AG08396 (cell line): Measurements from ENCODE around the gene HEXD.
A peak's percentile ranks its signal among the peaks of the same experiment; 100 is the strongest.
"Not testable (repeated sequence)": the region's sequence is repeated elsewhere in the genome, so short reads cannot be mapped to it uniquely, and the experiment has no call there.

Source experiments
- DNase-seq: peaks from one replicate; pipeline ENCODE4 v3.0.0; 2012; ENCODE audit warnings: low spot score, mixed read lengths

Gene HEXD

DNA sequence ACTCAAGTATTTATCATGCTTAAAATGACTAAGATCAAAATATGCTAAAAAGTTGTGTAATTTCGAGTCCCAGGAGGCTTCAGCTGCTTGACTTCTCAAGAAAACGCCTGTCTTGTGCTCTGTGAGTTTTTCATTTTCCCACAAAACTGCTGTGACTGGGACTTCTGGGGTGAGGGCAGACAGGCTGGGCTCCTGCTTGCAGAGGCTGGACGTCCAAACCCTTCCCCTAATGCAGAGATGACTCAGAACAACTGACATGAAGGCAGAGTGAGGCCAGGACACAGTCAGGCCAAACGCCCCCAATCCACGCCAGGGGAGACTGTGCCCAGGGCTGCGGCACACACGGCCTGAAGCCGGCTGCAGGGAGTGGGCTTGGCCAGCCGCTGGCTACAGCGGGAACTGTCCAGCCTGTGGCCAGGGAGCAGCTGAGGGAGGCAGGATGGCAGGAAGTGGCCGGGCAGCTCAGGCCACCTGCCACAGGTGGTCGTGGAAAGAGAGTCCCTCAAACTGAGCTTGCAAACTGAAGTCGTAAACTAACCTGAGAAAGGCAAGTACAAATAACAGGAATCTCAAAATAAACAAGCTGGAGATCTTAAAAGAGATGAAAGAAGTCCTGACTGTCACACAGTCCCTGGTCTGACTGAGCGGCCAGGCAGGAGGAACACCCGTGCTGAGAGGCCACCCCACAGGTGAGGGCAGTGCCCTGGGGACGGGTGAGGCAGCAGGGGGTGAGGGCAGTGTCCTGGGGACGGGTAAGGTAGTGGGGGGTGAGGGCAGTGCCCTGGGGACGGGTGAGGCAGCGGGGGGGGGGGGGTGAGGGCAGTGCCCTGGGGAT is 21.3 kb upstream of the HEXD start:
- peak; percentile 85 for DNase-seq

DNA sequence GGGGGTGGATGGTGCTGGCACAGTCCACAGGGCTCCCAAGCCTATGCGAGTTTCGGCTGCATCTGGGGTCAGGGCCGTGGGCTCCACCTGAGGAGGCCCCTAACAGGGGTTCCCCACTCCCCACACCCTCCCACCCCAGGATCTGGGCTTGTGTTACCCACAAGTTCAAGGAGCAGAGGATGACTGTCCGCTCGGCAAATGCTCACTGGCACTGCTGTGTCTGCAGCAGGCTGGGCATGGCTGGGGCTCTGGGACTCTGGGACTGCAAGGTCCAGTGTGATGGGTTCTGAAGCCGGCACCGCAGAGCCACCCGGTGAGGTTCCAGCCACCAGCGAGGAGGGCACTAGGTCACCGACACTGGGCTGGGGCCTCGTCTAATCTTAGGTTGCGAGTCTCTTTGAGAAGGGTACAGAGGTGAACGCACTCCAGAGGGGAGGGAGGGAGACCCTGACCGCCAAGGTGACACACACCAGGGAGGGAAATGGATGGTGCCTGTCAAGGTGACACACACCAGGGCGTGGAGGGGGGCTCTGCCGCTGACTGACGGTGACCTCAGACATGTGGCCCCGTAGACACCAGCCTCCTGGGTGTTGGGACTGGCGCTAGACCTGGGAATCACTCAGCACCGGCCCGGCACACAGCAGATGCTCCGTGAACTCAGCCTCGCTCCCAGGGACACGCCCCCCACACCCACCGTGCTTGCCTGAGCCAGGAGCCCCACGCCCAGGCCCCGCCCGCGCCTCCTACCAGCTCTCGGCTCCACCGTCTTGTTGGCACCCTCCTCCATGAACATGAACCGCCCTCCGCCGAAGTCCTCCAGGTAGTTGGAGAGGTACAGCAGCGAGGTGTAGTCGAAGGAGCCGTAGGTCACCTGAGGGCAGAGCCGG is 20.5 kb upstream of the HEXD start:
- no peak for DNase-seq

DNA sequence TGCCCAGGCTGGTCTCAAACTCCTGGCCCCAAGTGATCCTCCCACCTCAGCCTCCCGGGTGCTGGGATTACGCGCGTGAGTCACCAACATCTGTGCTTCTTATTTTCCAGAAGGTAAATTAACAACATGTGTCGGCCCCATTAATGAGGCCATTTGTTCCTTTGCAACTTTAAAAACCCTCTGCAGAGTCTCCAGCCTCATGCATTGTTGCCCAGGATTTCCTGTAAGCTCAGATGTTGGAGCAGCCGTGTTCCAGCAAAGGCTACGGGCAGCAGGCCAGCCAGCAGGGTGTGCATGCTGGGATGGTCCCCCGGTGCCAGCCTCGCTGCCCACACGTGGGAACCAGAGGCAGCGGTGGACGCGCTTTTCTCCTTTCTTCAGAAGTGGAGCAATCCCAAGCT is 19.1 kb upstream of the HEXD start:
- peak; percentile 64 for DNase-seq

DNA sequence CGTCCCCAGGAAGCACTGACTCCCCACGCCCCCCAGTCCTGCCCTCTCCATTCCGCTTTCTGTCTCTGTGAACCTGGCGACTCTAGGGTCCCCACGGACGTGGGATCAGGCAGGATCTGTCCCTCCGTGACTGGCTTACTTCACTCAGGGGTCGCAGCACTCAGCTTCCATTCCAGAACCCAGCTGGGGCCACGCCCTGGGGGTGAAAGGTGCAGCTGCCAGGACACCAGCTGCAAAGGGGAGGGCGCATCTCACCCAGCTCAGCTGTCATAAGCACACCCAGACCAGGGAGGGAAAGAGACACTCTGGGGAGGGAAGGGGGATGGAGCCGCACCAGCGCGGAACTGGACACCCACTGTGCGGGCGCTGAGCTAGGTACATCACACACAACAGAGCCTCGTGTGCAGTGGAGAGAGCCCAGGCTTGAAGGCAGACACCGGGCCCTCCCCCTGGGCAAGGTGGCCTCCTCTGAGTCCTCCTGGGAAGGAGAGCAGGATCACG is 18.5 kb upstream of the HEXD start:
- DNase-seq: no peak

DNA sequence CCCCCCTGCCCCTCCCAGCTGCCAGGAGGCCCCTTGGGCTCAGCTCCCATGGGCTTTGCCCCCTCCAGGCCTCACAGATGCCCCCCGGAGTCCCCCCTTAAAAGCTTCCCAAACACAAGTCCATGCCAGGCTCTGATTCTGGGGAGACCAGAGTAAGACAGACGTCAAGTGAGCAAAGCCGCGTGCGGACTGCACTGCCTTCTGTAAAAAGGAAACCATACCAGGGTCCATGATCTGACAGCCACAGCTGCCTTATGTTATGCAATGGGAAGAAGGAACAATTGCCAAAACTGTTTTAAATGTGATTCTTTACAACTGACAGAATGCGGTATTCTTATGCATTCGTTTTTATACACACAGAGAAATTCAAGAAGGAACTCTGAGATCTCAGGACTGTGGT is 17.9 kb upstream of the HEXD start:
- no peak for DNase-seq

DNA sequence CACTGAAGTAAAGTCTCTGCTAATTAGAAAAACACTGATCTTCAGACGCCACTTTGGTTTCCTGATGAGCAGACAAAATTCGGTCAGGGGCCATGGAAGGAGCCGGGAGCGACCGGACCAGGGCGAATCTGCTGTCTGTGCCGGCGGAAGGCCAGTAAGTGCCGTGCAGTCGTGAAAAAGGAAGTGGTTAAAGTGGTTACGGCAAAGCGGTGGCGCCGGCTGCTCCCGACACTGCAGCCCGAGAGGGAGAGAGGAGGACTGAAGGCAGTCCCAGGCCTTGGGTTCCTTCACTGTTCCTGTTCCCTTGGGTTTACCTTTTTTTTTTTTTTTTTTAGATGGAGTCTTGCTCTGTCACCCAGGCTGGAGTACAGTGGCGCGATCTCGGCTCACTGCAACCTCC is 17.3 kb upstream of the HEXD start:
- DNase-seq: no peak

DNA sequence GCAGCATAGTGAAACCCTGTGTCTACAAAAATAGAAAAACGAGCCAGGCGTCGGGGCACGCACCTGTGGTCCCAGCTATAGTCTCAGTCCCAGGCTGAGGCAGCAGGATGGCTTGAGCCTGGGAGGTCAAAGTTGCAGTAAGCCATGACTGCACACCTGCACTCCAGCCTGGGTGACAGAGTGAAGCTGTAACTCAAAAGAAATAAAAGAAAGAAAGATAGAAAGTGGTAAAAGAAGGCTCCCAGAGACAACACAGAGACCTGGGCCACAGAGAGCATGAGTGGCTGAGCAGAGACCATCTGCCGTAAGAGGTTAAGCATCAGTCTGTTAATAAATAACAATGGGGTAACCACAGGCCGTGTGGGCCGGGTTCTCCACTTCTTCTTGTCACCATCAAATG is 15.3 kb upstream of the HEXD start:
- DNase-seq: no peak

DNA sequence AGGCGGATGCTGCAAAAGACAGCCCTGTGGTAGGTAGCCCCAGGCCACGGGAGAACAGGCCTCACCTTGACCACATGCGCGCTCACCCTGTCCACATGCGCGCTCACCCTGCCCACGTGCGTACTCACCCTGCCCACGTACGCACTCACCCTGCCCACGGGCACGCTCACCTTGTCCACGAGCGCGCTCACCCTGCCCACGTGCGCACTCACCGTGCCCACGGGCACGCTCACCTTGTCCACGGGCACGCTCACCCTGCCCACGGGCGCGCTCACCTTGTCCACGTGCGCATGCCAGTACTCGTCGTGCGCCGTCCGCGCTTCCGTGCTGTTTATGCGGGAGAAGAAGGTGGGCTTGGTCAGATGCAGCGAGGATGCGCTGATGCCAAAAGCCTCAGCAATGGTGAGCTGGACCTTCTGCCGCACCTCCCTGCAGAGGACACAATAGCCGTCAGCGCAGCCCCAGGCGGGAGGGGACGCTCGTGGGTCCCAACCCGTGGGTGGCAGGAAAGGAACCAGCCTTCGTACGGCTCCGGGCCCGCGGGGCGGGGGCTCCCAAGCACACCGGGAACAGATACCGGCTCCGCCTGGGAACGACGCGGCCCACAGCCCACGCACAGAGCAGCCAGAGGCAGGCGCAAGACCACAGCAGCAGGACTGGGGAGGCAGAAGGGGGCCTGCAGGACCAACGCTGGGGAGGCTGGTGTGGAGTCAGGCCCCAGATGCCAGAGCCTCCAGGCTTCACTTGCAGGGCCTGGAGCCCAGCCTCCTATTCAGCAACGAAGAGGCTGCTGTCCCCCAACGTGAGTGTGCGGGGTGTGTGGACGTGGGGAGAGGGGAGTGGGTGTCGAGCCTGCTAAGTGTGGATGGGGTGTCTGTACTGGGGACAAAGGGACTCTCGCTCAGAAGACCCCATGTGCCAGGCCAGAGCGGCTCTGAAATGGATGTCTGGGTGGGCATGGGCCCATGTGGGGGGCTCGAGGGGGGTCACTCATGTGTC is 14.2 kb upstream of the HEXD start:
- DNase-seq: no peak

DNA sequence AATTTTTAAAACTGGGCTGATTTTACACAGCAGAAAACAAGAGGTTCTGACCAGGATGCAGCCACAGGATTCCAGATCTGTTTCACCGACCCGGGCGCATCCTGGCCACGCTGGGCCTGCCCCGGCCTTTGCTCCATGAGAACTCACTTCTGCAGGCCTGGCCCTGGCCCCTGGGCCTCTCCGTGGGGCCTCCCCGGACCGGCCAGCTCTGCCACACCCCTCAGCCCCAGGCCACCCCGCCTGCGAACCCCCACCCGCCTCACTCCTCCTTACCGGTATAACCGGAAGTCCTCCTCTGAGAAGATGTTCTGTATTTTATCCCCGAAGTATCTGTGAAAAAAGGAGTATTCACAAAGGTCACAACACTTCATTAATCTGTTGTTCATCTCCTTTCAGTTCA is 13.1 kb upstream of the HEXD start:
- DNase-seq: no peak

DNA sequence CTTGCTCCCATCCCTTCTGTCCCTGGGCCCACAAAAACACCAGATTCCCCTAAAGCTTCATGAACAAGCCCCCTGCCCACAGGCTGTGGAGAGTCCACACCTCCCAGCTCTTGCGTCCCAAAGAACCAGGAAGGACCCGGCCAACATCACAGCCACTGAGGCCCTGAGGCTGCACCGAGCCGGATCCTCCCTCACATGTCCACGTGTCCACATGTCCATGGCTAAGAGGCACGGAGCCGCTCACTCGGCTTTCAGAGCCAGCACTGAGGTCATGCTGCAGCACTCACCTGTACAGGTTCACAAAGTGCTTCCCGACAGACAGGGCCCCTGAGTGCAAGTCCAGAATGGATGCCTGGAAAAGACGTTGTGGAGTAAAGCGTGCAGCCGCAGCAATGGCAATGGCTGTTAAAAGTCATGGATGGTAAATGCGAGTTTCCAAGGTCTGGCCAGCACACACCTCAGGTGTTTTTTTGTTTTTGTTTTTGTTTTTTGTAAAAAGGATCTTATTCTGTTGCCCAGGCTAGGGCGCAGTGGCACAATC is 11.9 kb upstream of the HEXD start:
- DNase-seq: no peak

DNA sequence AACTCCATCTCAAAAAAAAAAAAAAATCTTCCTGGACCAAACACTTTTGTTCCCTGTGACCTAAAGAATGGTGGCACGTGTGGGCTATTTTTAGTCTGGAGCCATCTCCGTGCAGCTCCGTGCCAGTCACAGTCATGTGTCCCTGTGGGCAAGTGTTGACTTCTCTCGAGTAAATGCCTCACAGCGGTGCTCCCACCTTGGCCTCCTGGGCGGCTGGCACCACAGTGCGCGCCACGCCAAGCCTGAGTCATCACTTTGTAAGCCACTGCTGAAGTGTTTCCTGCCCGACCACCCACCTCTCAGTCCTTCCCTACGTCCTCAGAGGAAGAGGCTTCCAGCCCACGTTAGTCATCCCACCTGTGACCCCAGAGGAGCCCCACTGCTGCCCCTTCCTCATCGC is 10.9 kb upstream of the HEXD start:
- no peak for DNase-seq

DNA sequence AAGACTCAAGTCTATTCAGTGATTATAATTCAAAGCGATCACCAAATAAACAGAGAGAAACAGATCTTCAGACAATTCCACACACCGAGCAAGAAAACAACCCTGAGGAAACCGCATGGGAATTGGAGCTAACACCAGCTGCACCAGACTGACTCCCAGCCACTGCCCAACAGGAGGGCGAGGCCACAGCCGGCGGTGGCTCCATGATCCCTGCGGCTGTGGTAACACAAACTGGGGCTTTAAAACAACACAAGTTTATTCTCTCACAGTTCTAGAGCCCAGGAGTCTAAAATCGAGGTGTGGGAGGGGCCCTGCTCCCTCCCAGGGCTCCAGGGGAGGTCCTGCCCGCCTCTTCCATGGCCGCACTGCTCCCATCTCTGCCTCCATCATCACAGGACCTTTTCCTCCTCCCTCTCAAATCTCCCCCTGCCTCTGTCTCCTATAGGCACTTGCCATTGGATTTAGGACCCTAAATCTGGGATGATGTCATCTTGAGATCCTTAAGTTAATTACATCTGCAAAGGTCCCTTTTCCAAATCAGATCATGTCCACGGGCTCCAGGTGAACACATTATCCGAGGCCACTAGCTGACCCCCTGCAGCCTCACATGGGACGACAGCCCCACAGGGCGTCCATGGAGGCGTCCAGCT is 9.7 kb upstream of the HEXD start:
- no peak for DNase-seq

DNA sequence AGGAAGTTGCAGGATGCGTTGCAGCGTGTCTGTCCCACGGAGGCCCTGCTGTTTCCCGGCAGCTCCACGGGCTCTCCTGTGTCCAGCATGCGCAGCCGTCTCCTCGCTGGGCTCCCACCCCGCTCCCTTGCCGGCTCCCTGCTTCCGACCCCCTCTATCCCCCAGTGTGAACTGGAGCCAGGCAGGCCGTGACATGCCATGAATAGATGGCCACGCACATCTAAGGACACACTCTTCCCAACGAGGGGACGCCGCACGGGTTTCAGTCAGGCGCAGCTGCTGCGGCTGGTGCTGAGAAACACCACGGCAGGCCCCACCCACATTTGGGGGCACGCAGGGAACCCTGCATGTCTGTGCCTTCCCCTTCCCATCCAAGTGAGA is 9.2 kb upstream of the HEXD start:
- DNase-seq: no peak

DNA sequence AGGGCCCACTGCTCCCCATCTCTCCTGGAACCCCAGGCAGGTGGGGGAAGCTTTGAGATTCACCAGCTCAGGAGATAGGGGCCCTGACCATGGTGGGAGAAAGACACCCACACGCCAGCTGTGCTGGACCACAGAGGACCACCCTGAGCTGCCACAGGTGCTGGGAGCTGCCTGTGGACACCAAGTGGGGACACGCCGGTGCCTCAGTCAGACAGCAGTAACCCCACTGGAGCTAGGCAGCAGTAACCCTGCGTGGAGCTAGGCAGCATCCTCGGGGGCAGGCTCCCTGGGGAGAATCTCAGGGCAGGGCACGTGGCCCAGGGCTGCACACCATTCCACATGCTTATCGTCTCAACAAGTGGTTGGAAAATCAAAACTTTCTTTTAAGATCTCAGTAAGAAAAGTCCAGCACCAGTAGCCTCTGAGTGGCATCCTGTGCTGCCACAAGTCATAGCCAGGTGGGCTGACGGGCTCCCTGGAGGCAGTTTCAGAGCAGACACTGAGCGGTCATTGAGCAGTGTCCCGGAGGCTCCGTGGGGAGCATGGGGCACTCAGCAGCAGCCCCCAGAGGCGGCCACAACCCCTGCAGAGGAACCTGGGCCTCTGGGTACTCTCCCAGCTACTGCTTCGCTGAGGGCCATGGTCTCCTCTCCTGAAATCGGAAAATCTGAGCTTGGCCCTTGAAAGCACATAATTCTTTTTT is 8.0 kb upstream of the HEXD start:
- no peak for DNase-seq

DNA sequence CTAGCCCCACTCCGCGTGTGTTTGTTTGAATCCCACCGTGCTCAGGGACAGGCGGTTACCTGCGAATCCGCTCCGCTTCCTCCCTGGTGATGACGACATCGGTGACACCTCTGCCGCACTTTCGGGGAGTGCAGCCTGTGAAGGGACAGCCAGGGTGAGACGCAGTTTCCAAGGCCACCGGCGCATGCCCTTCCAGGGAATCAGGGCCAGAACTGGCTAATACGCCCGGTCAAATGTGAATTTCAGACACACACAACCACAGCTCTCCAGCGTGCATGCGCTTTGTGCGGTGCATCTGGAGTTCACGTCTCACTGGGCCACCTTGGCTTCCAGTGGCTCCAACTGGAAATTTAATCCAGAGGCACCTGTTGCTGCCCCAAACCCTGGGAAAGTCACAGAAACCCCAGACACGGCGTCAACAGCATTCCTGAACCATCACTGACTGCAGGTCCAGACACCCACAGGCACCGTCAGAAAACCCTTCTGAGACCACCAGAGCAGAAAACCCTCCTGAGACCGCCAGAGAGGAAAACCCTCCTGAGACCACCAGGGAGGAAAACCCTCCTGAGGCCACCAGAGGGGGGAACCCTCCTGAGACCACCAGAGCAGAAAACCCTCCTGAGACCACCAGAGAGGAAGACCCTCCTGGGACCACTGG is 6.6 kb upstream of the HEXD start:
- DNase-seq: no peak

DNA sequence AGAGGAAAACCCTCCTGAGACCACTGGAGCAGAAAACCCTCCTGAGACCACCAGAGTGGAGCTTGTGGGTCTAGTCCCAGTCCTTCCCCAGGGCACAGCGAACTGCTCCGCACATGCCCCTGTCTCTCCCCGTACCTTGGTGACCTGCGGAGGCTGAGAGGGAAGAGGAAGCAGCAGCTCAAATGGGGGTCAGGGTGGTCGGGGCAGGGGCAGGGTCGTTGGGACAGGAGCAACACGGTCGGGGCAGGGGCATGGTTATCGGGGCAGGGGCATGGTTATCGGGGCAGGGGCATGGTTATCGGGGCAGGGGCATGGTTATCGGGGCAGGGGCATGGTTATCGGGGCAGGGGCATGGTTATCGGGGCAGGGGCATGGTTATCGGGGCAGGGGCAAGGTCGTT is 6.1 kb upstream of the HEXD start:
- DNase-seq: not testable (repeated sequence)

DNA sequence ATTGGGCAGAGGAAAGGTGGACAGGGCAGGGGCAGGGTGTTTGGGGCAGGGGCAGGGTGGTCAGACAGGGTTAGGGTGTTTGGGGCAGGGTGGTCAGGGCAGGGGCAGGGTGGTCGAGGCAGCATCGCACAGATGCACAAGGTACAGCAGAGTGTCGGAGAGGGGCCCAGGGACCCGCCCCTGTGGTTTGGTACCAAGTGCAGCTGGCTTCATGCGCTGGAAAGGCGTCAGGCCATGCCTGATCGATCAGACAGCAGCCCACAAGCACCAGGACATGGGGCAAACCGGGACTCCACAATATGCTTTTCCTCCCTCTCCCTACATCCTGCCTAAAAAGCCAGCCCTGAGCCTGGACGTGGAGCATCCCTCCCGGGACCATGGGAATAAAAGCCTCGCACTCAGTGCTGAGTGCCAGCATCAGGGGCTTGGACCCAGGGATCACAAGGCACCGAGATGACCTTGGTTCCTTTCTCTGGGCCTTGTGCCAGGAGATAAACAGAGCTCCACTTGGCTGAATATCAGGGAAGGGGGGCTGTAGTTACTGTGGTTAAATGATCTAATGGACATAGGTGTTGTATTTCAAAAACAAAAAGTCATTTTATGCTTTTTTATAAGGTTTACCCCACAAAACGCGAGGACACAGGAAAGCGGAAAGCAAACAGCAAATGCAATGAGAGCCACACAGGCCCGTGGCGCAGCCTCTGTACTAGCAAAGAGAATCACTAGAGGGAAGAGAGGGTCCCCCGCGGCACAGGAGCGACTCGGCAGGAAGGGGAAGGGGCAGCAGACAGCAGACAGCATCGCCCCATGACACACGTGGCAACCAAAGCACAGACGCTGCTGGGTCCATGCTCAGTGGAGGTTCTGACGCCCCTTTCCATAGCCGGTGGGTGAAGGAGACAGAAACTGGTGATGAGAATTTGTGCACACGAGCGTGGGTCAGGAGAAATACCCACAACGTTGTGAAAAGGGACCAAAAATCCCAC is 5.3 kb upstream of the HEXD start:
- no peak for DNase-seq

DNA sequence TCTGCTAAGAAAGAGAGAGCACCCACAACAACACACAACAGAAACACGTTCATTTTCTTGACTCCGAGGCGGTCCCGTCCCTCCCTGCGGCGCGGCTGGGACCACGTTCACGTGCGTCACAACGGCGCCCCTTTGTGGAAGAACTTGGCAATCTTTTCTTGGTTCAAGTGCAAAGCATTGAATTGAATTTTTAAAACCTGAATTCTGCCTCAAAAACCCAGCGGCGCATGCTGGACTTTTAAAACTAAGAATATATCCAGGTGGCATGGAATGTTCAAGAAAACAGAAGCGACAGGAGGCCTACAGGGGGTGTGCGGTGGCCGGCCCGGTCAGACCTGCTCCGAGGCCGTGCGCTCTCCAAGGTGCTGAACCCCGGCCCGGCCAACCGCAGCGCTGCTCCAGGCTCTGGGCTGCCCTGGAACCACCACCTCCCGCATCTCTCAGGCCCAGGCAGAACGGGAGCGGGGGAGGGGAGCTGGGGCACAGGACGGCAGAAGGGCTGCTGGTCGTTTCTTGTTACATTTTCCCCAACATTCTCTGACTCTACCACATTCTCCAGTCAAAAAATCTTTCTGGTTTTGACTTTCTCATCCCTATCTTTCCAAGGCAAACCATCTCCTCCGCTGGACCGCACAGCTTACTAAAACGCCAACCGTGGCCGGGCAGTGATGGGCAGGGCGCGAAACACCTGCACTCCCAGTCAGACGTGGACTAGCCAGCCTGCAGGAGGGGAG is 3.4 kb upstream of the HEXD start:
- DNase-seq: peak; percentile 94
